Fibroblast of mammary gland (primary cell): ENCODE results near the gene FLT3LG.

Experiments
- DNase-seq: peaks from one replicate; pipeline ENCODE4 v3.0.0-alpha.2; 2010; ENCODE audit warnings: low read depth
- H3K4me3 ChIP-seq: 2 replicates; pipeline ENCODE4 v1.5.1; 2011; ENCODE audit warnings: low read depth, mild to moderate bottlenecking, low read length, moderate library complexity; ENCODE audit not compliant: control insufficient read depth
- TF ChIP-seq, protein P1 (sequence below): conservative IDR thresholded peaks from 2 replicates; pipeline ENCODE4 v1.5.1; 2011; ENCODE audit warnings: low read depth, low read length, inconsistent platforms; ENCODE audit not compliant: control insufficient read depth, insufficient read depth

Gene FLT3LG

DNA sequence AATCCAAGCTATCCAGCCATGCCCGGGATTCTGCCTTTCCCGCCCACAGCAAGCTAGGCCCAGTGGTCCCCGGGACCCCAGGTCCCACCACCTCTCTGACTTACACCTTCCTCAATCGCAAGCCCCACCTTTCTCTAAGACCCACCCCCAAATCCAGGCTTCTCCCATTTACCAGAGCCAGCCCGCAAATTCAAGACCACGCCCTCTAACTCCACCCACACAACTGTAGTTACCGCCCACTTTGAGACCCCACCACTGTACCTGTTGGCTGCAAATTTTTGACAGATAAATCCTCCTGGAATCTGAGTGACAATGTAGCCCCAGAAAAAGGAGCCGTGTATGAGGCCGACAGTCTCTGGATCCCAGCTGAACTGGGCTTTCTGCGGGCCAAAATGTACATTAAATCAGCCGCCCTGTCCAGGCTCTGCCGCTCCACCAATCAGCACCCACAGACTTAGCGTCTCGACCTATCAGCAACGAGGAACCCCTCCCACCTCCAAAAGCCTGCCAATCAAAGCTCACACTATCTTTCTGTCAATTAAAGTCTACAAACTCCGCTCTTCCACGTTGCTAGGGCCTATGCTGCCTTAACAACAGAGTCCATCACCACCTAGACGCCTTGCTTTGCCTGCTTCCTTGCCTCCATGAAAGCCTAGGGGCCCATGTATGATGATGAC, 39.0 kb upstream of the FLT3LG start:
- no peak for DNase-seq
- H3K4me3 ChIP-seq = no peak overlapping the region
- TF ChIP-seq, protein P1, sequence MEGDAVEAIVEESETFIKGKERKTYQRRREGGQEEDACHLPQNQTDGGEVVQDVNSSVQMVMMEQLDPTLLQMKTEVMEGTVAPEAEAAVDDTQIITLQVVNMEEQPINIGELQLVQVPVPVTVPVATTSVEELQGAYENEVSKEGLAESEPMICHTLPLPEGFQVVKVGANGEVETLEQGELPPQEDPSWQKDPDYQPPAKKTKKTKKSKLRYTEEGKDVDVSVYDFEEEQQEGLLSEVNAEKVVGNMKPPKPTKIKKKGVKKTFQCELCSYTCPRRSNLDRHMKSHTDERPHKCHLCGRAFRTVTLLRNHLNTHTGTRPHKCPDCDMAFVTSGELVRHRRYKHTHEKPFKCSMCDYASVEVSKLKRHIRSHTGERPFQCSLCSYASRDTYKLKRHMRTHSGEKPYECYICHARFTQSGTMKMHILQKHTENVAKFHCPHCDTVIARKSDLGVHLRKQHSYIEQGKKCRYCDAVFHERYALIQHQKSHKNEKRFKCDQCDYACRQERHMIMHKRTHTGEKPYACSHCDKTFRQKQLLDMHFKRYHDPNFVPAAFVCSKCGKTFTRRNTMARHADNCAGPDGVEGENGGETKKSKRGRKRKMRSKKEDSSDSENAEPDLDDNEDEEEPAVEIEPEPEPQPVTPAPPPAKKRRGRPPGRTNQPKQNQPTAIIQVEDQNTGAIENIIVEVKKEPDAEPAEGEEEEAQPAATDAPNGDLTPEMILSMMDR = no peak

DNA sequence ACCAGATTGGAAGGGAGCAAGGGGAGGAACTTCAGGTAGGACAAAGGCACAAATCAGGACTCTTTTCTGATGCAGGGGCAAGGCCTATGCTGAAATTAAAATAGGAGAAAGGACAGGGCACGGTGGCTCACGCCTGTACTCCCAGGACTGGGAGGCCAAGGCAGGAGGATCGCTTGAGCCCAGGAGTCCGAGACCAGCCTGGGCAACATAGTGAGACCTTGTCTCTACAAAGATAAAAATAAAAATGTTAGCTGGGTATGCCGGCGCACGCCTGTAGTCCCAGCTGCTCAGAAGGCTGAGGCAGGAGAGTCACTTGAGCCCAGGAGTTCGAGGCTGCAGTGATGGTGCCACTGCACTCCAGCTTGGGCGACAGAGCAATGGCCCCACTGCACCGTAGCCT, 38.3 kb upstream of the FLT3LG start:
- no peak overlapping the region for H3K4me3 ChIP-seq
- no peak for DNase-seq
- TF ChIP-seq, protein P1 = no peak

DNA sequence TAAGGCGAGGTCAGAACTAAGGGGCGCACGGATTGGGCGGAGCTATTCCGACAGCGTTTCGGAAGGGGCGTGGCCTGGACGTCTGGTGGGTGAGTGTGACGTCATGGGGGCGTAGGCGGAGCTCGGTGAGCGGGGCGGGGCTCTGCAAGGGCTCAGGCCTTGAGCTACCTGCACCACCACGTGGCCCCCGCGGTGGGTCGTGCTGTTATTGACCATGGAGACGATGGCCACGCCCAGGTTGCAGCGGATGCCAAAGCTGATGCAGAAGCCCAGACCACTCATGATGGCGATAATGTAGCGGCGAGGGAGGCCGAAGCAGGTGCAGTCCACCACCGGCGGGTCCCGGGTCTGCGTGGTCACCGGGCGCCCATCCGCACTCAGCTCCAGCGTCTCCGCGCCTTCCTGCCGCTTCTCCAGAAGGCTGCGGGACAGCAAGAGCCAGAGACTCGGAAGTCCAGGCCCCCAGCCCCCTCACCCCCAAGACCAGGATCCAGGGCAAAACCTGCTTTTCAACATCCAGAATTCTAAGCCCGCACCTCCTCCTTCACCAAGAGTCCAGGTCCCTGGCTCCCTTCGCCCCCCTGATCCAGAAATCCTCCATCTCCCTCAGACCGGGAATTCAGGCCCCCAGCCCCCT, 37.5 kb upstream of the FLT3LG start:
- TF ChIP-seq, protein P1 = no peak
- no peak overlapping the region for H3K4me3 ChIP-seq
- no peak for DNase-seq

DNA sequence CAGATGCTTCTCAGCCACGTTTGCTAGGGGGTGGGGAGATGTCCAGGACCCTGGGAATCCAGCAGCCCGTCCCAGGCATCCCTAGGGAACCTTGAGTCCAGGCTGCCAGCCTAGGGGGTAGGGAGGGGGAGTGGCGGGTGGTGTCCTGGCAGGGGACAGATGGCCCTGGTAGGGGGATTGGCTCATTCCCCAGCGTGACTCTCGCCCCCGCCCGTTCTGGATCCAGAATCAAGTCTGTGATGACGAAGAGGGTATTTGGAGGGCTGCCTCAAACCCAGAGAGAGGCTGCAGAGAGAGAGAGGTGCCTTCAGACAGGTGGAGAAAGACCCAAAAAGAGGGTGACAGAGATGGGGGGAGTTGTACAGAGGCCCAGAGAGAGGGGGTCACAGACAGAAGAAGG, 36.8 kb upstream of the FLT3LG start:
- DNase-seq = no peak
- TF ChIP-seq, protein P1 = no peak
- H3K4me3 ChIP-seq = no peak overlapping the region

DNA sequence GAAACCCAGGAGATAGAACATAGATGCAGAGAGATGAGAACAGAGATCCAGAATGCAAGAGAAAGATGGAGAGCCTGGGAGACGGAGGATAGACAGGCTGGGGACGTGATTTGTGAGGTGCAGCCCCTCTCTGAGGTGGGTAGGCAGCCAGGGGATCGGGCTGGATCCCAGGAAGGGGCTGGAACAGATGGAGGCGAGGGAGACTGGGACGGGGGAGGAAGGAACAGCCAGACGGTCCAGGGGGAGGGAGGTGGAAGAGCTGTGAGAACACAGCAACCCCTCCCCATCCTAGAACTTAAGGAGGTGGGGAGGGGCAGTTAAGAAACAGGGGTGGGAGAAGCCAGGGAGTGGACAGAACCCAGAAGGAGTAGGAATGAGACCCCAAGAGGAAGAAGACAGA, 35.8 kb upstream of the FLT3LG start:
- H3K4me3 ChIP-seq = no peak overlapping the region
- no peak for DNase-seq
- TF ChIP-seq, protein P1 = no peak

DNA sequence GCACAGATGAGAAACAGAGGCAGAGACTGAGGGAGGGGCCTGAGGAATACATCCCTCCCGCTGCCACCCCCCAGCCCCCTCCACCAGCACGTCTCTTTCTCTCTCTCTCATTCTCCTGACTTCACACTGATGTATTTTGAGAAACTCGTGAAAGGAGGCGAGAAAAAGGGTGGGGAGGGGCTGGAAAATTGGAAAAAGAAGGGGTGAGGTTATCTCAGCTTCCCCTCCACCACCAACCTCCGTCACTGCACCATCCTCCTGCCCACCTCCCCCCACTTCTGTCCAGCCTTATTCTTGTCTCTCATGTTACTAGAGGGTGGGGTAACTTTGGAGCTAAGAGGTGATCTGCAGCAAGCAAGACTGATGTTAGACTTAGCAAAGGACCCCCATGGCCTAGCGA, 34.2 kb upstream of the FLT3LG start:
- no peak overlapping the region for H3K4me3 ChIP-seq
- TF ChIP-seq, protein P1 = no peak
- DNase-seq = no peak
